HG03558 (cell line): Measurements from ENCODE around the gene PI4KA.
"Not testable (repeated sequence)": the region's sequence is repeated elsewhere in the genome, so short reads cannot be mapped to it uniquely, and the experiment has no call there.

Experiments used
- ATAC-seq: cut with Tn5 transposase; IDR thresholded peaks from one replicate; pipeline ENCODE4 v1.9.1; 2021; ENCODE audit warnings: moderate number of reproducible peaks; ENCODE audit not compliant: unreplicated experiment; ENCODE audit errors: extremely low read depth

Gene PI4KA

GRCh38 chr22:20852503-20852902, 6.1 kb downstream of the PI4KA start:
- no peak for ATAC-seq

GRCh38 chr22:20852076-20852475, 6.5 kb downstream of the PI4KA start:
- no peak for ATAC-seq

- no peak for ATAC-seq
Measured at GRCh38 chr22:20847318-20847822, 11.2 kb downstream of the PI4KA start.

GRCh38 chr22:20844055-20845037, 14.3 kb downstream of the PI4KA start:
- no peak for ATAC-seq

GRCh38 chr22:20843501-20843900, 15.1 kb downstream of the PI4KA start:
- no peak for ATAC-seq

- ATAC-seq: no peak
Measured at GRCh38 chr22:20840646-20841371, 17.8 kb downstream of the PI4KA start.

GRCh38 chr22:20839837-20840645, 18.6 kb downstream of the PI4KA start:
- no peak for ATAC-seq

GRCh38 chr22:20839354-20839753, 19.3 kb downstream of the PI4KA start:
- not testable (repeated sequence) for ATAC-seq

GRCh38 chr22:20836987-20837823, 21.4 kb downstream of the PI4KA start:
- ATAC-seq: no peak

GRCh38 chr22:20834725-20835124, 23.9 kb downstream of the PI4KA start:
- ATAC-seq: no peak

GRCh38 chr22:20834206-20834605, 24.4 kb downstream of the PI4KA start:
- no peak for ATAC-seq

GRCh38 chr22:20833225-20833665, 25.4 kb downstream of the PI4KA start:
- no peak for ATAC-seq

GRCh38 chr22:20829491-20830134, 29.0 kb downstream of the PI4KA start:
- ATAC-seq: no peak

- not testable (repeated sequence) for ATAC-seq
Measured at GRCh38 chr22:20826373-20827152, 32.0 kb downstream of the PI4KA start.

GRCh38 chr22:20825624-20826023, 33.0 kb downstream of the PI4KA start:
- ATAC-seq: no peak

GRCh38 chr22:20825216-20825615, 33.4 kb downstream of the PI4KA start:
- not testable (repeated sequence) for ATAC-seq

- ATAC-seq: no peak
Measured at GRCh38 chr22:20823264-20823663, 35.3 kb downstream of the PI4KA start.

GRCh38 chr22:20822240-20822639, 36.4 kb downstream of the PI4KA start:
- ATAC-seq: no peak
